Activated CD4-positive, alpha-beta memory T cell treated with anti-CD3 and anti-CD28 coated beads for 36 hours (primary cell): ENCODE data around the gene ALKBH3. TPM values are rescaled to one million over a fixed set of nuclear protein-coding genes. Genes with fewer than 3 reads are reported as not detected.

Experiments
- CTCF ChIA-PET: fragments of 350-600 bp; sonication (Branson Sonifier 250); formaldehyde crosslinking; loops from one replicate; lab custom pipeline; 2021; ENCODE audit warnings: antibody characterized with exemption, inconsistent platforms; lab: Charles Lee
- POLR2A ChIA-PET: fragments of 350-600 bp; sonication (Branson Sonifier 250); formaldehyde crosslinking; loops from one replicate; lab custom pipeline; 2021; ENCODE audit warnings: antibody characterized with exemption; lab: Charles Lee
- DNase-seq: peaks from one replicate; pipeline ENCODE4 v3.0.0-alpha.2; 2020
- H3K27ac Mint-ChIP-seq: one replicate; pipeline ENCODE4 v1.8.0; 2021; ENCODE audit warnings: mixed read lengths
- H3K27me3 Mint-ChIP-seq: one replicate; pipeline ENCODE4 v1.8.0; 2021; ENCODE audit warnings: mixed read lengths
- H3K36me3 Mint-ChIP-seq: one replicate; pipeline ENCODE4 v1.8.0; 2021; ENCODE audit warnings: mixed read lengths
- H3K4me1 Mint-ChIP-seq: one replicate; pipeline ENCODE4 v1.8.0; 2021; ENCODE audit warnings: low read depth, mixed read lengths
- H3K4me3 Mint-ChIP-seq: one replicate; pipeline ENCODE4 v1.8.0; 2021; ENCODE audit warnings: mild to moderate bottlenecking, mixed read lengths
- H3K9me3 Mint-ChIP-seq: one replicate; pipeline ENCODE4 v1.8.0; 2021; ENCODE audit warnings: mixed read lengths
- intact Hi-C: fragments of 100-400 bp; cut with micrococcal nuclease; formaldehyde crosslinking; loops from one replicate; pipeline ENCODE4 v1.15.1; 2023
- total RNA-seq, 2 experiments: library from RNA; stranded (reverse); gene quantifications; one replicate each; pipeline ENCODE4 v1.2.3, GENCODE V29; 2021

Gene ALKBH3
- total RNA-seq, 2 experiments from 2014 or later = 32.1 to 35.8 TPM

GRCh38 chr11:43856993-43857392 lies 23.6 kb upstream of the ALKBH3 start:
- Mint-ChIP-seq H3K27me3 (no peaks in the 10 kb centered on the region), H3K36me3 (peaks cover 2% of the 10 kb centered on the region), H3K9me3 (peaks cover 8% of the 10 kb centered on the region), H3K4me3 (no peak overlapping the region), H3K27ac (no peak overlapping the region), H3K4me1 (no peaks in the 10 kb centered on the region)
- no peak for DNase-seq
- CTCF ChIA-PET = interaction anchor here (1.0 to 2.2 kb wide), 2 partner anchors 9 to 10 kb away, joined by 3 to 7 read pairs; no protein-coding TSS in a partner anchor
- intact Hi-C loops = no loop called here
- POLR2A ChIA-PET = no interaction called here

GRCh38 chr11:43861141-43861540 lies 19.5 kb upstream of the ALKBH3 start:
- ChIA-PET POLR2A (no interaction called here), CTCF (no interaction called here)
- Mint-ChIP-seq H3K4me3 (no peak overlapping the region), H3K36me3 (no peaks in the 10 kb centered on the region), H3K27me3 (peaks cover 17% of the 10 kb centered on the region), H3K27ac (no peak overlapping the region), H3K4me1 (no peaks in the 10 kb centered on the region), H3K9me3 (peaks cover 12% of the 10 kb centered on the region)
- DNase-seq = no peak
- intact Hi-C loops = no loop called here

- no peak for DNase-seq
- intact Hi-C loops = loop anchor here (5.0 kb wide), 2 partner anchors 554 to 1281 kb away; partner anchors contain the start of genes API5 and PRDM11
- no peak overlapping the region for H3K27ac Mint-ChIP-seq
- peaks cover 33% of the 10 kb centered on the region for H3K27me3 Mint-ChIP-seq
- H3K36me3 Mint-ChIP-seq = no peaks in the 10 kb centered on the region
- ChIA-PET CTCF (interaction anchor here (1.1 to 2.6 kb wide), 4 partner anchors 10 to 41 kb away, joined by 3 to 7 read pairs (median 4); no protein-coding TSS in a partner anchor), POLR2A (no interaction called here)
- peaks cover 4% of the 10 kb centered on the region for H3K9me3 Mint-ChIP-seq
- no peak overlapping the region for H3K4me3 Mint-ChIP-seq
- H3K4me1 Mint-ChIP-seq = peaks cover 16% of the 10 kb centered on the region
Measured at GRCh38 chr11:43866520-43866919, 14.1 kb upstream of the ALKBH3 start.

- peaks cover 35% of the 10 kb centered on the region for H3K27me3 Mint-ChIP-seq
- H3K36me3 Mint-ChIP-seq = no peaks in the 10 kb centered on the region
- no peak overlapping the region for H3K27ac Mint-ChIP-seq
- intact Hi-C loops = loop anchor here (5.0 kb wide), 2 partner anchors 555 to 1280 kb away; partner anchors contain the start of genes API5 and PRDM11
- ChIA-PET CTCF (interaction anchor here (1.1 to 3.1 kb wide), 5 partner anchors 11 to 41 kb away, joined by 3 to 12 read pairs (median 4); no protein-coding TSS in a partner anchor), POLR2A (no interaction called here)
- H3K4me1 Mint-ChIP-seq = peaks cover 16% of the 10 kb centered on the region
- peaks cover 4% of the 10 kb centered on the region for H3K9me3 Mint-ChIP-seq
- H3K4me3 Mint-ChIP-seq = no peak overlapping the region
- DNase-seq = no peak
Measured at GRCh38 chr11:43866969-43867368, 13.7 kb upstream of the ALKBH3 start.

GRCh38 chr11:43868852-43869567 lies 11.6 kb upstream of the ALKBH3 start:
- H3K27ac Mint-ChIP-seq = peak overlapping the region; percentile 15
- peak; percentile 54 for DNase-seq
- intact Hi-C loops = loop anchor here (1.0 to 5.0 kb wide), 7 partner anchors 11 to 1278 kb away; partner anchors contain the start of genes ALKBH3, API5, HSD17B12 and PRDM11
- H3K27me3 Mint-ChIP-seq = peaks cover 49% of the 10 kb centered on the region
- no peaks in the 10 kb centered on the region for H3K36me3 Mint-ChIP-seq
- ChIA-PET POLR2A (interaction anchor here (1.0 to 1.2 kb wide), 2 partner anchors 12 to 38 kb away, joined by 5 to 6 read pairs; no protein-coding TSS in a partner anchor), CTCF (interaction anchor here (0.8 to 3.1 kb wide), 5 partner anchors 17 to 76 kb away, joined by 3 to 12 read pairs (median 5); partner anchors contain the start of gene C11orf96)
- no peak overlapping the region for H3K4me3 Mint-ChIP-seq
- H3K9me3 Mint-ChIP-seq = no peaks in the 10 kb centered on the region
- H3K4me1 Mint-ChIP-seq = peaks cover 16% of the 10 kb centered on the region

- peaks cover 48% of the 10 kb centered on the region for H3K27me3 Mint-ChIP-seq
- no peak overlapping the region for H3K27ac Mint-ChIP-seq
- intact Hi-C loops = no loop called here
- no peaks in the 10 kb centered on the region for H3K9me3 Mint-ChIP-seq
- POLR2A ChIA-PET = no interaction called here
- CTCF ChIA-PET = no interaction called here
- H3K4me1 Mint-ChIP-seq = peaks cover 16% of the 10 kb centered on the region
- DNase-seq = no peak
- H3K4me3 Mint-ChIP-seq = no peak overlapping the region
- H3K36me3 Mint-ChIP-seq = no peaks in the 10 kb centered on the region
Measured at GRCh38 chr11:43871051-43871450, 9.6 kb upstream of the ALKBH3 start.

GRCh38 chr11:43872995-43873394 lies 7.6 kb upstream of the ALKBH3 start:
- Mint-ChIP-seq H3K9me3 (no peaks in the 10 kb centered on the region), H3K36me3 (no peaks in the 10 kb centered on the region), H3K4me1 (peaks cover 14% of the 10 kb centered on the region), H3K27me3 (peaks cover 49% of the 10 kb centered on the region), H3K27ac (no peak overlapping the region), H3K4me3 (no peak overlapping the region)
- ChIA-PET POLR2A (no interaction called here), CTCF (interaction anchor here (0.8 kb wide), 1 partner anchor 17 kb away, joined by 3 read pairs; no protein-coding TSS in a partner anchor)
- DNase-seq = no peak
- intact Hi-C loops = no loop called here

- H3K27me3 Mint-ChIP-seq = peaks cover 53% of the 10 kb centered on the region
- no peak for DNase-seq
- no peak overlapping the region for H3K4me3 Mint-ChIP-seq
- peaks cover 6% of the 10 kb centered on the region for H3K4me1 Mint-ChIP-seq
- no peaks in the 10 kb centered on the region for H3K36me3 Mint-ChIP-seq
- ChIA-PET POLR2A (no interaction called here), CTCF (interaction anchor here (1.1 kb wide), 1 partner anchor 16 kb away, joined by 5 read pairs; no protein-coding TSS in a partner anchor)
- H3K27ac Mint-ChIP-seq = no peak overlapping the region
- no peaks in the 10 kb centered on the region for H3K9me3 Mint-ChIP-seq
- intact Hi-C loops = no loop called here
Measured at GRCh38 chr11:43874078-43874477, 6.6 kb upstream of the ALKBH3 start.

GRCh38 chr11:43874738-43875137 lies 5.9 kb upstream of the ALKBH3 start:
- intact Hi-C loops = no loop called here
- Mint-ChIP-seq H3K27me3 (peaks cover 51% of the 10 kb centered on the region), H3K36me3 (no peaks in the 10 kb centered on the region), H3K4me3 (no peak overlapping the region), H3K27ac (no peak overlapping the region), H3K4me1 (no peaks in the 10 kb centered on the region), H3K9me3 (no peaks in the 10 kb centered on the region)
- ChIA-PET POLR2A (no interaction called here), CTCF (no interaction called here)
- no peak for DNase-seq

GRCh38 chr11:43879789-43880639 lies 617 bp upstream of the ALKBH3 start:
- H3K36me3 Mint-ChIP-seq = peaks cover 20% of the 10 kb centered on the region
- peaks cover 23% of the 10 kb centered on the region for H3K4me1 Mint-ChIP-seq
- peak overlapping the region; percentile 72 for H3K27ac Mint-ChIP-seq
- H3K4me3 Mint-ChIP-seq = peak overlapping the region; percentile 93
- DNase-seq = no peak
- POLR2A ChIA-PET = no interaction called here
- no peaks in the 10 kb centered on the region for H3K9me3 Mint-ChIP-seq
- intact Hi-C loops = loop anchor here (1.0 to 5.0 kb wide), 3 partner anchors 11 to 48 kb away; no protein-coding TSS in a partner anchor
- peaks cover 17% of the 10 kb centered on the region for H3K27me3 Mint-ChIP-seq
- CTCF ChIA-PET = interaction anchor here (0.6 to 1.9 kb wide), 3 partner anchors 9 to 10 kb away, joined by 3 to 15 read pairs (median 3); no protein-coding TSS in a partner anchor

GRCh38 chr11:43892851-43893250 lies 12.2 kb downstream of the ALKBH3 start:
- peaks cover 36% of the 10 kb centered on the region for H3K36me3 Mint-ChIP-seq
- H3K4me3 Mint-ChIP-seq = no peak overlapping the region
- CTCF ChIA-PET = interaction anchor here (0.9 to 1.2 kb wide), 5 partner anchors 11 to 201 kb away, joined by 3 to 6 read pairs (median 4); partner anchors contain the start of gene C11orf96
- H3K27ac Mint-ChIP-seq = no peak overlapping the region
- no peak for DNase-seq
- POLR2A ChIA-PET = no interaction called here
- no peaks in the 10 kb centered on the region for H3K27me3 Mint-ChIP-seq
- no peaks in the 10 kb centered on the region for H3K4me1 Mint-ChIP-seq
- H3K9me3 Mint-ChIP-seq = no peaks in the 10 kb centered on the region
- intact Hi-C loops = loop anchor here (10.0 kb wide), 1 partner anchor 172 kb away; the partner anchor contains the start of gene ACCS
